SK-N-SH (cell line): ENCODE results near the gene GATA3. TPM values are rescaled to one million over a fixed set of nuclear protein-coding genes. Genes with fewer than 3 reads are reported as not detected.

Source experiments
- CTCF ChIA-PET: fragments of 300-600, 350-600 bp; formaldehyde crosslinking; extraction: SDS; loops from one replicate; lab custom pipeline; 2021; lab: Yijun Ruan, JAX
- POLR2A ChIA-PET: fragments of 350-600 bp; sonication (Branson Sonifier 250); formaldehyde crosslinking; extraction: SDS; loops from one replicate; lab custom pipeline; 2020; ENCODE audit warnings: antibody characterized with exemption, inconsistent platforms; lab: Yijun Ruan, JAX
- DNase-seq: peaks from one replicate; pipeline ENCODE4 v3.0.0; 2012
- H2AFZ ChIP-seq: fragments of 200-600 bp; sonication (generic); 2 replicates; pipeline ENCODE4 v1.8.1; 2016; ENCODE audit warnings: antibody characterized with exemption, mild to moderate bottlenecking, low read depth
- H3F3A ChIP-seq: fragments of 200-600 bp; sonication (generic); replicated peaks from 2 replicates; pipeline ENCODE3; 2016; ENCODE audit warnings: antibody characterized with exemption, mild to moderate bottlenecking; ENCODE audit not compliant: insufficient read depth
- H3K27ac ChIP-seq, 2 experiments: fragments of 200-500 bp in 1 of 2; fragments of 200-600 bp in 1 of 2; sonication (Bioruptor generic) in 1 of 2; sonication (generic), shearing (Covaris generic) in 1 of 2; 2 replicates each; pipeline versions ENCODE4 v1.5.1 to v1.6.1; 2014 to 2016; ENCODE audit warnings: low read depth in 2 of 2, inconsistent platforms in 1 of 2, low read length in 1 of 2, mild to moderate bottlenecking in 1 of 2, mixed read lengths in 1 of 2
- H3K27me3 ChIP-seq: fragments of 200-600 bp; sonication (generic), shearing (Covaris generic); 2 replicates; pipeline ENCODE4 v1.6.1; 2016; ENCODE audit warnings: mixed run types; ENCODE audit not compliant: insufficient read depth
- H3K36me3 ChIP-seq, 2 experiments: fragments of 200-500 bp in 1 of 2; fragments of 200-600 bp in 1 of 2; sonication (Bioruptor generic) in 1 of 2; sonication (generic) in 1 of 2; replicated peaks in 1 of 2; 2 replicates each; pipeline versions ENCODE3 to v1.5.1; 2014 to 2016; ENCODE audit warnings: low read length in 1 of 2, mild to moderate bottlenecking in 1 of 2; ENCODE audit not compliant: insufficient read depth in 2 of 2, control insufficient read depth in 1 of 2
- H3K4me1 ChIP-seq, 2 experiments: fragments of 200-500 bp in 1 of 2; fragments of 200-600 bp in 1 of 2; sonication (Bioruptor generic) in 1 of 2; sonication (generic), shearing (Covaris generic) in 1 of 2; 2 replicates each; pipeline versions ENCODE4 v1.5.1 to v1.6.1; 2014 to 2016; ENCODE audit warnings: low read depth in 1 of 2, low read length in 1 of 2, mixed run types in 1 of 2; ENCODE audit not compliant: insufficient read depth in 2 of 2, control insufficient read depth in 1 of 2
- H3K4me2 ChIP-seq: fragments of 200-600 bp; sonication (generic), shearing (Covaris generic); 2 replicates; pipeline ENCODE4 v1.6.1; 2017; ENCODE audit warnings: mixed run types
- H3K4me3 ChIP-seq, 2 experiments: fragments of 200-500 bp in 1 of 2; fragments of 200-600 bp in 1 of 2; sonication (Bioruptor generic) in 1 of 2; sonication (generic), shearing (Covaris generic) in 1 of 2; 2 replicates each; pipeline versions ENCODE4 v1.5.1 to v1.8.1; 2014 to 2016; ENCODE audit warnings: low read depth in 2 of 2, inconsistent platforms in 1 of 2, low read length in 1 of 2, mild to moderate bottlenecking in 1 of 2, mixed read lengths in 1 of 2, moderate library complexity in 1 of 2
- H3K79me2 ChIP-seq: fragments of 200-600 bp; sonication (generic); 2 replicates; pipeline ENCODE4 v1.8.1; 2017; ENCODE audit warnings: mild to moderate bottlenecking; ENCODE audit not compliant: insufficient read depth
- H3K9ac ChIP-seq: fragments of 200-600 bp; sonication (generic); 2 replicates; pipeline ENCODE4 v1.6.1; 2017; ENCODE audit warnings: mixed run types
- H3K9me2 ChIP-seq: fragments of 200-600 bp; sonication (generic); 2 replicates; pipeline ENCODE4 v1.6.1; 2017; ENCODE audit warnings: mixed run types
- H3K9me3 ChIP-seq: fragments of 200-600 bp; sonication (generic); 2 replicates; pipeline ENCODE4 v1.6.1; 2017; ENCODE audit warnings: mixed run types, mild to moderate bottlenecking, moderate library complexity
- H4K20me1 ChIP-seq: fragments of 200-600 bp; sonication (generic); 2 replicates; pipeline ENCODE4 v1.6.1; 2017; ENCODE audit warnings: mild to moderate bottlenecking, mixed run types; ENCODE audit not compliant: insufficient read depth
- CTCF ChIP-seq: fragments of 200-600 bp; sonication (generic); IDR thresholded peaks from 2 replicates; pipeline ENCODE4 v1.6.1; 2017; ENCODE audit warnings: antibody characterized with exemption, mild to moderate bottlenecking, moderate library complexity
- FOXJ3 ChIP-seq: sonication (generic); formaldehyde crosslinking; IDR thresholded peaks from 2 replicates; pipeline ENCODE4 v1.5.1; 2020; ENCODE audit warnings: mild to moderate bottlenecking, missing genetic modification reagents
- IRF3 ChIP-seq: fragments of 150-350 bp; IDR thresholded peaks from 2 replicates; pipeline ENCODE4 v1.6.1; 2016; ENCODE audit warnings: mild to moderate bottlenecking, low read depth, low read length
- MAX ChIP-seq: IDR thresholded peaks from 2 replicates; pipeline ENCODE4 v1.4.0; 2012; ENCODE audit warnings: low read depth
- NFIC ChIP-seq: IDR thresholded peaks from 2 replicates; pipeline ENCODE4 v1.4.0; 2012; ENCODE audit warnings: borderline replicate concordance
- PBX3 ChIP-seq: IDR thresholded peaks from 2 replicates; pipeline ENCODE4; 2012
- POLR2AphosphoS5 ChIP-seq: IDR thresholded peaks from 2 replicates; pipeline ENCODE4 v1.6.1; 2012; ENCODE audit warnings: low read depth, low read length
- RAD21 ChIP-seq: IDR thresholded peaks from 2 replicates; pipeline ENCODE4 v1.6.1; 2012; ENCODE audit warnings: mild to moderate bottlenecking, low read length
- RFX5 ChIP-seq: IDR thresholded peaks from 2 replicates; pipeline ENCODE4 v1.6.1; 2012; ENCODE audit warnings: mild to moderate bottlenecking, improper control_type of control experiment, low read length
- TCF12 ChIP-seq: IDR thresholded peaks from 2 replicates; pipeline ENCODE4 v1.4.0; 2012
- ZBTB33 ChIP-seq: IDR thresholded peaks from 2 replicates; pipeline ENCODE4 v1.4.0; 2012; ENCODE audit warnings: low read depth, borderline replicate concordance
- WGBS: methylation state at CpG from one replicate; pipeline ENCODE4 v1.1.6; 2017; ENCODE audit warnings: low lambda C conversion rate; 5-methylcytosine and 5-hydroxymethylcytosine counted together
- polyA plus RNA-seq, 3 experiments: library from polyadenylated mRNA; depleted of rRNA; stranded (reverse); fragments of >200 nt; gene quantifications; 2 replicates each; pipeline ENCODE4 v1.2.3, GENCODE V29; 2012

The GATA3 gene
- polyA plus RNA-seq, 1 of the 3 experiments (the other 2 are of a cell fraction): 14.3 TPM

- no peaks in the 10 kb centered on the region for H3K36me3 ChIP-seq
- no peak for DNase-seq
- POLR2A ChIA-PET: no interaction called here
- TF ChIP-seq PBX3 (no peak), POLR2AphosphoS5 (no peak), IRF3 (no peak), NFIC (no peak)
- no peak overlapping the region for H3K9ac ChIP-seq
- H3K9me2 ChIP-seq: no peaks in the 10 kb centered on the region
- no peak overlapping the region for H3K4me3 ChIP-seq
- no peaks in the 10 kb centered on the region for H4K20me1 ChIP-seq
- H2AFZ ChIP-seq: no peak overlapping the region
- no peaks in the 10 kb centered on the region for H3F3A ChIP-seq
- no peaks in the 10 kb centered on the region for H3K79me2 ChIP-seq
- H3K9me3 ChIP-seq: no peaks in the 10 kb centered on the region
- H3K4me2 ChIP-seq: no peak overlapping the region
- no peak overlapping the region for H3K27ac ChIP-seq
- peaks cover 0 to 2% of the 10 kb centered on the region in 2 experiments; a peak in 1 of 4 replicates for H3K4me1 ChIP-seq
- 84% methylated on average over 6 of the region's 6 CpGs for WGBS
- no peaks in the 10 kb centered on the region for H3K27me3 ChIP-seq
- CTCF ChIA-PET: no interaction called here
These were observed 34.0 kb downstream of the GATA3 start for GRCh38 chr10:8088504-8088903.

- Histone ChIP-seq H4K20me1 (no peaks in the 10 kb centered on the region), H2AFZ (no peak overlapping the region), H3K9me2 (no peaks in the 10 kb centered on the region), H3K4me3 (no peak overlapping the region), H3F3A (no peaks in the 10 kb centered on the region), H3K9ac (no peak overlapping the region), H3K27ac (no peak overlapping the region), H3K79me2 (no peaks in the 10 kb centered on the region)
- 67% methylated on average over 2 of the region's 2 CpGs for WGBS
- TF ChIP-seq TCF12: no peak
- TF ChIP-seq RFX5: no peak
- no peak for TF ChIP-seq PBX3
- TF ChIP-seq RAD21: no peak
- TF ChIP-seq MAX: no peak
- no peak for TF ChIP-seq CTCF
- TF ChIP-seq FOXJ3 (CRISPR knock-in tag): no peak
- TF ChIP-seq IRF3: no peak
- no peak for TF ChIP-seq ZBTB33
- TF ChIP-seq, all 33 proteins: peak for 0
- no peaks in the 10 kb centered on the region for H3K36me3 ChIP-seq
- no peaks in the 10 kb centered on the region for H3K9me3 ChIP-seq
- ChIA-PET CTCF (no interaction called here), POLR2A (no interaction called here)
- H3K27me3 ChIP-seq: no peaks in the 10 kb centered on the region
- peaks cover 0 to 9% of the 10 kb centered on the region in 2 experiments; a peak in 1 of 4 replicates for H3K4me1 ChIP-seq
- no peak for DNase-seq
- H3K4me2 ChIP-seq: no peak overlapping the region
These were observed 37.9 kb downstream of the GATA3 start for GRCh38 chr10:8092428-8092827.
